WTC11 (cell line): ENCODE data around the gene IRF8. TPM values are rescaled to one million over a fixed set of nuclear protein-coding genes. Genes with fewer than 3 reads are reported as not detected.

Source experiments
- ATAC-seq: fragments of 200-7000 bp; cut with Tn5 transposase; 2 replicates; pipeline ENCODE4 v1.10.0; 2021; ENCODE audit warnings: mild to moderate bottlenecking, moderate library complexity
- CTCF ChIA-PET: fragments of 300-600 bp; sonication (Branson Sonifier 250); formaldehyde crosslinking; loops from one replicate; lab custom pipeline; 2021; ENCODE audit warnings: antibody characterized with exemption; lab: Charles Lee
- POLR2A ChIA-PET: fragments of 350-600 bp; sonication (Branson Sonifier 250); formaldehyde crosslinking; loops from one replicate; lab custom pipeline; 2021; ENCODE audit warnings: antibody characterized with exemption; lab: Charles Lee
- DNase-seq: peaks from one replicate; pipeline ENCODE4 v3.0.0; 2021; ENCODE audit warnings: low spot score
- H3K27ac Mint-ChIP-seq: 2 replicates; pipeline ENCODE4 v1.8.0; 2021; ENCODE audit warnings: mixed read lengths
- H3K27me3 Mint-ChIP-seq: 2 replicates; pipeline ENCODE4 v1.8.0; 2021; ENCODE audit warnings: low read depth, mild to moderate bottlenecking, moderate library complexity, mixed read lengths
- H3K36me3 Mint-ChIP-seq: 2 replicates; pipeline ENCODE4 v1.8.0; 2021; ENCODE audit warnings: mixed read lengths
- H3K4me1 Mint-ChIP-seq: 2 replicates; pipeline ENCODE4 v1.8.0; 2022; ENCODE audit warnings: mixed read lengths
- H3K4me3 Mint-ChIP-seq: 2 replicates; pipeline ENCODE4 v1.8.0; 2021; ENCODE audit warnings: mild to moderate bottlenecking, moderate library complexity, mixed read lengths
- H3K9me3 Mint-ChIP-seq: 2 replicates; pipeline ENCODE4 v1.8.0; 2021; ENCODE audit warnings: mixed read lengths
- AR ChIP-seq: fragments of 250-450 bp; sonication (Bioruptor Pico); IDR thresholded peaks from 2 replicates; pipeline ENCODE4 v1.9.0; 2021; ENCODE audit warnings: mild to moderate bottlenecking
- ARID4B ChIP-seq: sonication (generic); formaldehyde crosslinking; IDR thresholded peaks from 2 replicates; pipeline ENCODE4 v1.8.0; 2023; ENCODE audit warnings: missing genetic modification reagents, mild to moderate bottlenecking, borderline replicate concordance
- CREM ChIP-seq: sonication (generic); formaldehyde crosslinking; IDR thresholded peaks from 2 replicates; pipeline ENCODE4 v1.8.1; 2022; ENCODE audit warnings: mild to moderate bottlenecking, missing genetic modification reagents, moderate library complexity
- ELF4 ChIP-seq: sonication (generic); formaldehyde crosslinking; IDR thresholded peaks from 2 replicates; pipeline ENCODE4 v1.8.1; 2022; ENCODE audit warnings: low read depth, mild to moderate bottlenecking, moderate library complexity, missing genetic modification reagents
- EMX1 ChIP-seq: fragments of 250-450 bp; sonication (Bioruptor Pico); IDR thresholded peaks from 2 replicates; pipeline ENCODE4 v1.8.0; 2021; ENCODE audit warnings: mild to moderate bottlenecking
- FOXP1 ChIP-seq: sonication (generic); formaldehyde crosslinking; IDR thresholded peaks from 2 replicates; pipeline ENCODE4 v1.8.0; 2022; ENCODE audit warnings: missing genetic modification reagents, mild to moderate bottlenecking, moderate library complexity, borderline replicate concordance
- GTF2I ChIP-seq: fragments of 250-450 bp; sonication (Bioruptor Pico); conservative IDR thresholded peaks from 2 replicates; pipeline ENCODE4 v1.4.0; 2021; ENCODE audit warnings: mild to moderate bottlenecking
- IRF1 ChIP-seq: sonication (generic); formaldehyde crosslinking; IDR thresholded peaks from 2 replicates; pipeline ENCODE4 v1.8.0; 2023; ENCODE audit warnings: missing genetic modification reagents
- JAZF1 ChIP-seq: fragments of 250-450 bp; sonication (Bioruptor Pico); IDR thresholded peaks from 2 replicates; pipeline ENCODE4 v1.9.0; 2021; ENCODE audit warnings: moderate library complexity, mild to moderate bottlenecking, inconsistent platforms
- NR1H2 ChIP-seq: sonication (generic); formaldehyde crosslinking; IDR thresholded peaks from 2 replicates; pipeline ENCODE4 v1.9.0; 2021; ENCODE audit warnings: mild to moderate bottlenecking, moderate library complexity, missing genetic modification reagents
- NR2C2 ChIP-seq: sonication (generic); formaldehyde crosslinking; IDR thresholded peaks from 2 replicates; pipeline ENCODE4 v1.8.0; 2022; ENCODE audit warnings: mild to moderate bottlenecking, missing genetic modification reagents
- PRRX2 ChIP-seq: fragments of 250-450 bp; sonication (Bioruptor Pico); IDR thresholded peaks from 2 replicates; pipeline ENCODE4 v1.8.0; 2021; ENCODE audit warnings: mild to moderate bottlenecking
- RELA ChIP-seq: sonication (generic); formaldehyde crosslinking; IDR thresholded peaks from 2 replicates; pipeline ENCODE4 v1.8.1; 2022; ENCODE audit warnings: missing genetic modification reagents, mild to moderate bottlenecking, borderline replicate concordance
- RORB ChIP-seq: fragments of 250-450 bp; sonication (Bioruptor Pico); IDR thresholded peaks from 2 replicates; pipeline ENCODE4 v1.9.0; 2021; ENCODE audit warnings: mild to moderate bottlenecking
- SP1 ChIP-seq: sonication (generic); formaldehyde crosslinking; conservative IDR thresholded peaks from 2 replicates; pipeline ENCODE4 v1.8.1; 2022; ENCODE audit warnings: missing genetic modification reagents
- STAT6 ChIP-seq: sonication (generic); formaldehyde crosslinking; conservative IDR thresholded peaks from 2 replicates; pipeline ENCODE4 v1.8.1; 2023; ENCODE audit warnings: mild to moderate bottlenecking, low read depth, missing genetic modification reagents, moderate library complexity
- TEAD1 ChIP-seq: sonication (generic); formaldehyde crosslinking; IDR thresholded peaks from 2 replicates; pipeline ENCODE4 v1.8.0; 2022; ENCODE audit warnings: mild to moderate bottlenecking, missing genetic modification reagents
- TP53 ChIP-seq: sonication (generic); formaldehyde crosslinking; IDR thresholded peaks from 2 replicates; pipeline ENCODE4 v1.8.1; 2023; ENCODE audit warnings: mild to moderate bottlenecking, missing genetic modification reagents
- ZBTB43 ChIP-seq: sonication (generic); formaldehyde crosslinking; IDR thresholded peaks from 2 replicates; pipeline ENCODE4 v1.8.1; 2023; ENCODE audit warnings: mild to moderate bottlenecking, missing genetic modification reagents
- ZNF121 ChIP-seq: sonication (generic); formaldehyde crosslinking; IDR thresholded peaks from 2 replicates; pipeline ENCODE4 v1.8.0; 2023; ENCODE audit warnings: missing genetic modification reagents
- ZNF138 ChIP-seq: sonication (generic); formaldehyde crosslinking; conservative IDR thresholded peaks from 2 replicates; pipeline ENCODE4 v1.8.1; 2022; ENCODE audit warnings: mild to moderate bottlenecking, moderate library complexity, missing genetic modification reagents
- ZNF232 ChIP-seq: sonication (generic); formaldehyde crosslinking; IDR thresholded peaks from 2 replicates; pipeline ENCODE4 v1.8.0; 2022; ENCODE audit warnings: mild to moderate bottlenecking, missing genetic modification reagents
- ZNF263 ChIP-seq: sonication (generic); formaldehyde crosslinking; IDR thresholded peaks from 2 replicates; pipeline ENCODE4 v1.8.1; 2022; ENCODE audit warnings: low read depth, mild to moderate bottlenecking, moderate library complexity, missing genetic modification reagents
- total RNA-seq: library from RNA; stranded (reverse); gene quantifications from 3 replicates; pipeline ENCODE4 v1.2.3, GENCODE V29; 2021
- TF ChIP-seq, protein P1 (sequence below): fragments of 250-450 bp; sonication (Bioruptor Pico); IDR thresholded peaks from 2 replicates; pipeline ENCODE4 v1.9.0; 2021; ENCODE audit warnings: mild to moderate bottlenecking
- TF ChIP-seq, protein P2 (sequence below): sonication (generic); formaldehyde crosslinking; IDR thresholded peaks from 2 replicates; pipeline ENCODE4 v1.8.1; 2023; ENCODE audit warnings: mild to moderate bottlenecking, missing genetic modification reagents, moderate library complexity

IRF8 gene
- total RNA-seq, 1 experiment from 2014 or later, result 1.1 TPM

- TF ChIP-seq AR (CRISPR knock-in tag), result no peak
- TF ChIP-seq, protein P1, sequence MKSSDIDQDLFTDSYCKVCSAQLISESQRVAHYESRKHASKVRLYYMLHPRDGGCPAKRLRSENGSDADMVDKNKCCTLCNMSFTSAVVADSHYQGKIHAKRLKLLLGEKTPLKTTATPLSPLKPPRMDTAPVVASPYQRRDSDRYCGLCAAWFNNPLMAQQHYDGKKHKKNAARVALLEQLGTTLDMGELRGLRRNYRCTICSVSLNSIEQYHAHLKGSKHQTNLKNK (CRISPR knock-in tag), result no peak
- TF ChIP-seq ELF4 (CRISPR knock-in tag), result no peak
- TF ChIP-seq TEAD1, result no peak
- no peak for TF ChIP-seq ZNF138 (CRISPR knock-in tag)
- TF ChIP-seq, protein P2, sequence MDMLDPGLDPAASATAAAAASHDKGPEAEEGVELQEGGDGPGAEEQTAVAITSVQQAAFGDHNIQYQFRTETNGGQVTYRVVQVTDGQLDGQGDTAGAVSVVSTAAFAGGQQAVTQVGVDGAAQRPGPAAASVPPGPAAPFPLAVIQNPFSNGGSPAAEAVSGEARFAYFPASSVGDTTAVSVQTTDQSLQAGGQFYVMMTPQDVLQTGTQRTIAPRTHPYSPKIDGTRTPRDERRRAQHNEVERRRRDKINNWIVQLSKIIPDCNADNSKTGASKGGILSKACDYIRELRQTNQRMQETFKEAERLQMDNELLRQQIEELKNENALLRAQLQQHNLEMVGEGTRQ, result no peak
- no peak for TF ChIP-seq ZNF121 (CRISPR knock-in tag)
- TF ChIP-seq FOXP1 (CRISPR knock-in tag), result no peak
Measured at GRCh38 chr16:85908444-85908843, 9.5 kb downstream of the IRF8 start (continued).

DNA sequence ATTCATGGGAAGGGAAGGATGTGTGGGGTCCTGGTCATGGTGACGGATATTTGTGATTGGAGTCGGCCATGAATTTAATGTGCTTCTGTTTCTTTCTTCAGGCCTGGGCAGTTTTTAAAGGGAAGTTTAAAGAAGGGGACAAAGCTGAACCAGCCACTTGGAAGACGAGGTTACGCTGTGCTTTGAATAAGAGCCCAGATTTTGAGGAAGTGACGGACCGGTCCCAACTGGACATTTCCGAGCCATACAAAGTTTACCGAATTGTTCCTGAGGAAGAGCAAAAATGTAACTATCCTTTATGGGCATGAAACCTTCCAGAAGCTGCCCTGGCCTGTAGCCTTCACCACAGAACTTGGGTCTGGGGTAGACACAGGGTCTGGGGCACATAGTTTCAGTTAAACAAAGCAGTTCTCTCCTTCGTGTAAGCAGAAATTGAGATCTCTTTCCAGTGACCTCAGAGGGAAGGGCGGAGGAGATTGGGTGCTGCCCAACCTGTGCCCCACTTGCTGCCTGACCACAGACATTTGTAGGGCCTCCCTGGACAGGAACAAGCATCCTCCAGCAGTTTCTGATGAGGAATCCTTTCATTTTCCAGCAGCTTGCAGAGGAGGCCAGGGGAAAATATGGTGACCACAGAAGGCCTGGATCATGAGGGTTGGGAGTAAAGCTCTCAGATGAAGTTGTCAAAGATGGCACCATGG lies 10.1 kb downstream of the IRF8 start:
- H3K36me3 Mint-ChIP-seq, result no peaks in the 10 kb centered on the region
- TF ChIP-seq SP1 (CRISPR knock-in tag) (no peak), ZBTB43 (CRISPR knock-in tag) (no peak), IRF1 (no peak), NR2C2 (CRISPR knock-in tag) (no peak), RELA (CRISPR knock-in tag) (no peak), TP53 (CRISPR knock-in tag) (no peak), NR1H2 (CRISPR knock-in tag) (no peak), ZNF263 (CRISPR knock-in tag) (no peak), RORB (CRISPR knock-in tag) (no peak), ARID4B (CRISPR knock-in tag) (no peak), PRRX2 (CRISPR knock-in tag) (no peak), EMX1 (no peak), GTF2I (CRISPR knock-in tag) (no peak), STAT6 (CRISPR knock-in tag) (no peak), CREM (CRISPR knock-in tag) (no peak), ZNF232 (CRISPR knock-in tag) (no peak), JAZF1 (CRISPR knock-in tag) (no peak)

More for the DNA sequence above, 10.1 kb downstream of the IRF8 start:
- ChIA-PET CTCF (interaction anchor here (2.5 kb wide), 1 partner anchor 88 kb away, joined by 13 read pairs; no protein-coding TSS in a partner anchor), POLR2A (no interaction called here)
- no peak overlapping the region for H3K4me3 Mint-ChIP-seq
- DNase-seq (no peak), ATAC-seq (no peak)
- peaks cover 24% of the 10 kb centered on the region for H3K4me1 Mint-ChIP-seq
- H3K9me3 Mint-ChIP-seq, result peaks cover 12% of the 10 kb centered on the region
- peaks cover 3% of the 10 kb centered on the region; the same call in 1 of the 2 replicates for H3K27me3 Mint-ChIP-seq
- no peak overlapping the region for H3K27ac Mint-ChIP-seq
